HG02852 (cell line): ENCODE measurements around the gene CERT1.
"Not testable (repeated sequence)": the region's sequence is repeated elsewhere in the genome, so short reads cannot be mapped to it uniquely, and the experiment has no call there.

Experiments used
- ATAC-seq: cut with Tn5 transposase; IDR thresholded peaks from one replicate; pipeline ENCODE4 v1.9.1; 2021; ENCODE audit warnings: mild to moderate bottlenecking, moderate library complexity; ENCODE audit not compliant: unreplicated experiment

CERT1 gene

DNA sequence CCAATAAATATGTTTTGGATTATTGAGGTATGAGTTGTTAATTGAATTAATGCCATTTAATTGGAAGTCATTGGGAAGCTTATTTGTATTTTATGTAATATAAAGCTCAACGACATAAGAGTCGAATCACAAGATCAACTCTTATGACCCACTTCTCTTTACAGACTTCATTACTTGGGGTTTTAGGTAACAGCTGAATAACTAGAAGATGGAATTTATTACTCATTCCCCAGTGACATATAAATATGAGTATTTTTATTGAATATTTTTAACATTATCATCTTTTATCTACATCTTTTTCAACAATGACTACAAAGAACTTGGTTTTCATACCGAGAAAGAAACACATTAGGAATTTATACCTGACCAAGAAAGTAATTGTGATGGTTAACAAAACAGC is 153.3 kb downstream of the CERT1 start:
- no peak for ATAC-seq

DNA sequence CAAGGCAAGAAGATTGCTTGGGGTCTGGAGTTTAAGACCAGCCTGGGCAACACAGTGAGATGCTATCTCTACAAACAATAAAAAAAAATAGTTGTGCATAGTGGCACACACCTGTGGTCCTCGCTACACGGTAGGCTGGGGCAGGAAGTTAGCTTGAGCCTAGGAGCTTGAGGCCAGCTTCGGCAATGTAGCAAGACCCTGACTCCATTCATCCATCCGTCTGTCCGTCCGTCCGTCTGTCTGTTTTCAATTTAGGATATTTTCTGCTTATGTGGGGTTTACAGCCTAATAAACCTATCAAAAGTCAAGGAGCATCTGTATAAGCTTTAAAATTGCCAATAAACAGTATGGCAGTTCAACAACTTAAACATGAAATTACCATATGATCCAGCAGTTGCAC is 154.7 kb downstream of the CERT1 start:
- no peak for ATAC-seq

DNA sequence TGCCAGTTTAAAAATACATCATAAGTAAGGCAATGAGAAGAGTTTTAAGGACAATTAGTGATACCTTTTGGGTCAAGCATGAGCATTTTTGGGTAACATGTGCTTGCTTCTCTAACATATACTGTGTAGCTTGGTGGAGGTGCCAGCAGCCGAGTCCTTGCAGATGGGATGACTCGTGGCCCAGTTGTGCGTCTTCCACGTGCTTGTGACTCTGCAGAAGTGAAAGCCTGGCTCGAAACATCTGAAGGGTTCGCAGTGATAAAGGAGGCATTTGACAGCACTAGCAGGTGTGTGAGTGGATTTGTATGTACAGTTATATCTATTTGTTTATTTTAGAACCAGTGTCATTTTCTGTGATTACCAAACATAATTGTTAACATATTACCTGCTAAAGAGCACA is 156.2 kb downstream of the CERT1 start:
- ATAC-seq: no peak

DNA sequence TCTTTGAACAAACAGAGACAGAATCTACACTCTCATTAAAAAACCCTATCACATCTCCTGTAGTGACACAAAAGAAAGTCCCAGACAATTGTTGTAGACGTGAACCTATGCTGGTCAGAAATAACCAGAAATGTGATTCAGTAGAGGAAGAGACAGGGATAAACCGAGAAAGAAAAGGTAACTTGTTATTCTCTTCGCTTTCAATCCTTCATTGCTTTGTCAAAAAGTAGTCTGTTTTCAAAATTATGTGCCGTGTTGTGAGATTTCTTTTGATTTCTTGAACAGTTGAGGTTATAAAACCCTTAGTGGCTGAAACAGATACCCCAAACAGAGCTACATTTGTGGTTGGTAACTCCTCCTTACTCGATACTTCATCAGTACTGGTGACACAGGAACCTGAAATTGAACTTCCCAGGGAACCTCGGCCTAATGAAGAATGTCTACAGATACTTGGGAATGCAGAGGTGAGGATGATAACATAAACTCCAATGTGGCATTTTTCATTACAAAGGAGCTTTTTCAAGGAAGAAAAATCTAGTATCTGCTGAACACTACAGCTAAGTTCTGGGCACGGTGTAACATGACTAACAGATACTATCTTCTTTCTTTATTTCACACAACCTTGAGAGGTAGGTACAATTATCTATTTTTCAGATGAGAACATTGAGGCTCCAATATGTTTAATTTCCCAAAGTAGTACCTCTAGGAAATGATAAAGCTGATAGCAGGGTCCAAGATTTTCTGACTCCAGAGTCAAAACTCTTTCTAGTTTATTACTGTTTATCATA is 160.1 kb downstream of the CERT1 start:
- ATAC-seq: no peak

DNA sequence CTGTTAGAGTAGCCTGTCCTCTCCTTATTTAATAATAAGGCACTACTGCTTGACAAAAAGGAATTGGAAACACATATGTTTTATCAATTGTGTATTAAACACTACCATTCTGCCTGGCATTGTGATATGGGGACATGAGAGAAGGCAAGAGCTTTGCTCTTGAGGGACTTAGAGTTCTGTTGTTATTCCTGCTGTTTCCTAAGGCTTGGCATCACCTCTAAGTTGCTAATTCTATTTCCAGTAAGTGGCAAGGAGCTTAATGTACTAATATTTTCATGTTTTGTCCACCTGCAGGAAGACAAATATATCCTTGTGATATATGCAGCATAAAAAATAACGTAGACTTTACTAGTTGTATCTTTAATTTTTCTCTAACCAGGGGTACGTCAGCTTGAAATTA is 161.8 kb downstream of the CERT1 start:
- no peak for ATAC-seq

DNA sequence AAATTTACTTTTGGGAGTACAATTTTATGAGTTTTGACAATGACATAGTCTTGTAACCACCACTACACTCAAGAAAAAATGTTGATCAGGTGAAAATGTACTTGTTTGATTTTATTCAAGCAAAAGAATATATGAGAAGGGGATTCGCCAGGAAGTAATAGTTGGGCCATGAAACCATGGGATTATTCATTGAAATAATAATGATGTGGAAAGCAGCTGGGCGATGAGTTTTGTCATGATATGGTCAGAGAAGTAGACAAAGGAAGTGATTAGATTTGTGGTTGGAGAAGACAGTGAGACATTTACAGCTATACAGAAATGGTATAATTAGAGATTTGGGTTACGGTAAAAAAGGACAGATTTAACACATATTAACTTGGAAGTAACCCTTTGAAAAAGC is 163.2 kb downstream of the CERT1 start:
- no peak for ATAC-seq

DNA sequence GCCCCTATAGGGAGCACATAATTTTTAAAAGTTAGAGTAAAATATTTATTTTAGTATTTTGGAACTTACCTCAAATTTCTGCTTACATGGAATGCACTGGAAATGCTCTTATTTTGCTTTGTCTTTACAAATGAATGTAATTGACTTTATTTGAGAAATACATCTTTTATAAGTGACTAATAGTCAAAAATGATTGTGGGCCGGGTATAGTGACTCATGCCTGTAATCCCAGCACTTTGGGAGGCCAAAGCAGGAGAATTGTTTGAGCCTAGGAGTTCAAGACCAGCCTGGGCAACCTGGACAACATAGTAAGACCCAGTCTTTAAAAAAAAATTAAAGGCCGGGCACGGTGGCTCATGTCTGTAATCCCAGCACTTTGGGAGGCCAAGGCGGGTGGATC is 168.6 kb downstream of the CERT1 start:
- ATAC-seq: no peak

- ATAC-seq: no peak
These were observed 169.5 kb downstream of the CERT1 start for GRCh38 chr5:75341934-75342333.

- no peak for ATAC-seq
These were observed 170.5 kb downstream of the CERT1 start for GRCh38 chr5:75340714-75341478.

DNA sequence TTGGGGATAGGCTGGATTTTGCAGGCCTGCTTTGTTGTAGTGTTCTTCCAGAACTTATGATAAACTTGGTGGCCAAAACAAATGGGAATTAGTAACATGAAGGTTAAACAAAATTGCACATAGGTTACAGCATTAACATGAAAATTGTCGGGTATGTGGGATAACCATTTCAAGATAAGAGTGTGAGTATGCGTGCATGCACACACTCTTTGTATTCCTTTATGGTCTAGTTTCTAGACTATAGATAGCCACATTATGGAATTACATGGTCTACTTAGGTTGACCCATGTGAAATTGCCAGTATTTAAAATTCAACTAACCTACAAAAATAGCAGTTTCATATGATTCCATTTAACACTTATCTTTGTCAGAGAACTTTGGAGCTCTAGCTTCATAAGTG is 173.0 kb downstream of the CERT1 start:
- ATAC-seq: no peak

GRCh38 chr5:75337366-75338021 is 173.9 kb downstream of the CERT1 start:
- ATAC-seq: peak; percentile 3

DNA sequence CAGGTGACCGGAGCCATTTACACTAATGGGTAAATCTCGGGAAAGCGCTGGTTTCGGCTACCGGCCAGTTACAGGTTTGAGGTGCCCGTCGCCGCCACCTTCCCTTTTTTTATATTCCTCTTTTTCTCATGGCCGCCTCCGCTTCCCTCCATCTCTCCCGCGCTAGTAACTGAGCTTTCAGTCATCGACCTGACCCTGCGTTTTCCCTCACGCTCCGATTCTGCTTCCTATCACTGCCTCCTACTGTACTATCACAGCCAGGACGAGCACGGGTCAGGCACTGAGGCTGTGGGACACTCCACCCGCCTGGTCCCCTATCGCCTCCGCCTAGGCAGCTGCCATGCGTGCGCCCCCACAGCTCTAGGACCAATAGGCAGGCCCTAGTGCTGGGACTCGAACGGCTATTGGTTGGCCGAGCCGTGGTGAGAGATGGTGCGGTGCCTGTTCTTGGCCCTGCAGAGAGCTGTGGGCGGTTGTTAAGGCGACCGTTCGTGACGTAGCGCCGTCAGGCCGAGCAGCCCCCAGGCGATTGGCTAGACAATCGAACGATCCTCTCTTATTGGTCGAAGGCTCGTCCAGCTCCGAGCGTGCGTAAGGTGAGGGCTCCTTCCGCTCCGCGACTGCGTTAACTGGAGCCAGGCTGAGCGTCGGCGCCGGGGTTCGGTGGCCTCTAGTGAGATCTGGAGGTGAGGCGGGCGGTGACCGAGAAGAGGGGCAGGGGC is 174.7 kb downstream of the CERT1 start, which contains the start of gene HMGCR:
TSS of gene HMGCR (plus strand) at position 606 of the 722 bp plus-strand sequence. CDS start 5,386 bp downstream, outside the sequence.
- ATAC-seq: peak; percentile 97

DNA sequence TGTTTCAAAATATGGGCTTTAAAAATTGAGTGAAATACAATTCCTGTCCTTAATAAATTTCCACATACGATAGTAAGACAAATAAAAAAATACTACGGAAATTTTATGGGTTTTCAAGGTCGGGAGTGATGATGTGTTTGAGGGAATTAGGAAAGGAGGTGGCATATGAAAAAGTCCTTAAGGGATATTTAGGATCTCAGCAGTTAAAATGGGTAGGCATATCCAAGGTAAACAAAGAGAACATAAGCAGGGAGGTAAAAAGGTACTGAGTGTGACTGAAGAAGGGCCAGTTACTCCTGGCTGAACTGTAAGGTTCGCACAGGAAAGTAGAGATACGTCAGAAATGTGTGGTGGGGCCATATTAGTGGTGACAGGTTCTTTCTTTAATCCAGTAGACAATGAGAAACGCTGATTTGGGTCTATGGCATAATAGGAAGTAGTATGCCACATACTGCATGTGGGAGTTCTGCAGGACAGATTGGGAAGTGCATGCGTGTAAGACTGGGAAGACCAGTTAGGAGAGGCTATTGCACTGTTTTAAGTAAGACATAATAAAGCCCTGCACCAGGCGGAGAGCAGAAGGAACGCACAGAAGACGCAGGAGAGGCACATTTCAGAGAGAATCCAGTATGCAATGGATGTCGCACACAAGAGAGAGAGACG is 175.3 kb downstream of the CERT1 start:
- peak; percentile 0 for ATAC-seq

GRCh38 chr5:75335486-75335885 is 175.9 kb downstream of the CERT1 start:
- no peak for ATAC-seq

DNA sequence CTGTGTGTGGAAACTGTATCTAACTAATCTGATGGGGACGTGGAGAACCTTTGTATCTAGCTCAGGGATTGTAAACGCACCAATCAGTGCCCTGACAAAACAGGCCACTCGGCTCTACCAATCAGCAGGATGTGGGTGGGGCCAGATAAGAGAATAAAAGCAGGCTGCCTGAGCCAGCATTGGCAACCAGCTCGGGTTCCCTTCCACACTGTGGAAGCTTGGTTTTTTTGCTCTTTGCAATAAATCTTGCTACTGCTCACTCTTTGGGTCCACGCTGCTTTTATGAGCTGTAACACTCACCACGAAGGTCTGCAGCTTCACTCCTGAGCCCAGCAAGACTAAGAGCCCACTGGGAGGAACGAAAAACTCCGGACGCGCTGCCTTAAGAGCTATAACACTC is 177.0 kb downstream of the CERT1 start:
- ATAC-seq: not testable (repeated sequence)

DNA sequence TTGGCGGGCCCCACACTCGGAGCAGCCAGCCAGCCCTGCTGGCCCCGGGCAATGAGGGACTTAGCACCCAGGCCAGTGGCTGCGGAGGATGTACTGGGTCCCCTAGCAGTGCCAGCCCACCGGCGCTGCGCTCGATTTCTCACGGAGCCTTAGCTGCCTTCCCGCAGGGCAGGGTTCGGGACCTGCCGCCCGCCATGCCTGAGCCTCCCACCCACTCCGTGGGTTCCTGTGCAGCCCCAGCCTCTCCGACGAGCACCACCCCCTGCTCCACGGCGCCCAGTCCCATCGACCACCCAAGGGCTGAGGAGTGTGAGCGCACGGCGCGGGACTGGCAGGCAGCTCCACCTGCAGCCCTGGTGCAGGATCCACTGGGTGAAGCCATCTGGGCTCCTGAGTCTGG is 177.7 kb downstream of the CERT1 start:
- ATAC-seq: not testable (repeated sequence)

DNA sequence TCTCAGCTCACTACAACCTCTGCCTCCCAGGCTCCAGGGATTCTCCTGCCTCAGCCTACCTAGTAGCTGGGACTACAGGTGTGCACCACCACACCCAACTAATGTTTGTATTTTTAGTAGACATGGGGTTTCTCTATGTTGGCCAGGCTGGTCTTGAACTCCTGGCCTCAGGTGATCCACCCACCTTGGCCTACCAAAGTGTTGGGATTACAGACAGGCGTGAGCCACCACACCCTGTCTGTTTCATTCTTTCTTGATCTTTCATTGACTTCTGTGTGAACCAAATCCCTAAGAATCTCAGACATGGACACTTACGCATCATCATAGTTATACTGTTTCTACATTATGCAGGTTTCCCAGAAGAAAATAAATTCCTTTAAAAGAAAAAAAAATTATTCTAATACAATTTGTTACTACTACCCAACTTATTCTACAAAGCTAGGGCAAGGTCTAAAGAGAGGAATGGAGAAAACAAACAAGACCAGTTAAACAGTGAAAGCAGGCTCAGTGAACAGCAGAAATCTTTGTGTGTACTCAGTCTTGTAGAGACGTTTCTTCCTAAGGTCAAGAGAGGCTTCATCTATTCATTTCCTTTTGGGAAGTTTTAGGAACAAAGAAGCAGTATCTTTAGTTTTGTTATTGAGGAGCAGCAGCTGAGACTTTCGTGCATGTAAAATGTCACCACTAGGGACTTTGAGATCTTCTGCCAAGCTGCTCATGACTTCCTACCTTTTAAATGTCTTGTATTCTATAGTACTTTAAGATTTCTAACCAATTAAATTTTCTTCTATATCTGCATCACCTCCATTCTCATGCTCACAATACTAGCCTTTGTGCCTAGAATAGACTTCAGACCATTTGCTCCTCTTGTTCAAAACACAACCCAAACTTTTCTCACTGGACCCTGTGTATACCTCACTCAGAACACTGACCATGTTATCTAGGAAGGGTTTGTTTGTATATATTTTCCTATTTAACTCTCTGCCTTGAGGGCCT is 180.0 kb downstream of the CERT1 start:
- no peak for ATAC-seq

DNA sequence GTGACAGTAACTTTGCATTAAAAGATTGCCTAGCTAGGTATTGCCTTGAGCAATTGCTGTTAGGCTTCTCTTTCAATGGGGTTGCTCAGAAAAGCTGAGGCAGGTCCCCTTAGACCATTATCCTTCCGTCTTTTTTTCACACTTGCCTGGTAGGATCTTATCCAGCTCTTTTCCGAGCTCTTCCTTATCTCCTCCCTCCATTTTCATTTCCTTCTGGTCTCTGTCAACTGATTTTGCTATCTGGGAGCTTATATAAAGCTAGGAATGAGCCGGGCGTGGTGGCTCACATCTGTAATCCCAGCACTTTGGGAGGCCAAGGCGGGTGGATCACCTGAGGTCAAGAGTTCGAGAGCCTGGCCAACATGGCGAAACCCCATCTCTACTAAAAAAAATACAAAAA is 181.0 kb downstream of the CERT1 start:
- no peak for ATAC-seq
